DOHH2 (cell line): Measurements from ENCODE around the gene PPP1R12A.

Experiments used
- CTCF ChIP-seq: fragments of 200-600 bp; sonication (generic); IDR thresholded peaks from one replicate; pipeline ENCODE4 v1.5.1; 2014; ENCODE audit warnings: antibody characterized with exemption, mild to moderate bottlenecking, low read depth, low read length; ENCODE audit not compliant: poor library complexity, severe bottlenecking
- EZH2phosphoT487 ChIP-seq: fragments of 200-600 bp; sonication (generic); IDR thresholded peaks from 2 replicates; pipeline ENCODE4 v1.6.1; 2017; ENCODE audit warnings: borderline replicate concordance, mild to moderate bottlenecking, antibody characterized with exemption, low read length, moderate library complexity, mixed read lengths

GRCh38 chr12:79900951-79901350, 33.9 kb downstream of the PPP1R12A start:
- TF ChIP-seq CTCF: no peak
- TF ChIP-seq EZH2phosphoT487: no peak
